Neuronal stem cell (in vitro differentiated cells): ENCODE results near the gene SMPD2.

Source experiments
- DNase-seq: peaks from one replicate; pipeline ENCODE4 v3.0.0-alpha.2; 2013; ENCODE audit warnings: low spot score
- H2AFZ ChIP-seq: one replicate; pipeline ENCODE4 v1.6.1; 2013; ENCODE audit warnings: mild to moderate bottlenecking, low read length, inconsistent platforms
- H2AK5ac ChIP-seq: 2 replicates; pipeline ENCODE4 v1.6.1; 2013; ENCODE audit warnings: low read depth, mild to moderate bottlenecking, inconsistent platforms, low read length, moderate library complexity, mixed read lengths
- H2BK120ac ChIP-seq: 2 replicates; pipeline ENCODE4 v1.6.1; 2013; ENCODE audit warnings: low read depth, mild to moderate bottlenecking, inconsistent platforms, low read length, moderate library complexity, mixed read lengths
- H2BK12ac ChIP-seq: one replicate; pipeline ENCODE4 v1.6.1; 2013; ENCODE audit warnings: low read length, inconsistent platforms
- H2BK15ac ChIP-seq: 2 replicates; pipeline ENCODE4 v1.6.1; 2013; ENCODE audit warnings: mild to moderate bottlenecking, low read length, inconsistent platforms, mixed read lengths
- H2BK5ac ChIP-seq: one replicate; pipeline ENCODE4 v1.6.1; 2013; ENCODE audit warnings: inconsistent platforms, mild to moderate bottlenecking, low read length, moderate library complexity
- H3K14ac ChIP-seq: one replicate; pipeline ENCODE4 v1.6.1; 2013; ENCODE audit warnings: low read length, inconsistent platforms
- H3K18ac ChIP-seq: 2 replicates; pipeline ENCODE4 v1.6.1; 2013; ENCODE audit warnings: low read length, inconsistent platforms
- H3K23ac ChIP-seq: 2 replicates; pipeline ENCODE4 v1.6.1; 2013; ENCODE audit warnings: low read depth, mild to moderate bottlenecking, mixed read lengths, low read length, inconsistent platforms; ENCODE audit not compliant: poor library complexity
- H3K27ac ChIP-seq: replicated peaks from 3 replicates; pipeline ENCODE4 v1.5.1; 2013; ENCODE audit warnings: low read length, inconsistent platforms
- H3K27me3 ChIP-seq, 3 experiments: 2 replicates each; pipeline ENCODE4 v1.6.1; 2013; ENCODE audit warnings: low read length in 3 of 3, mild to moderate bottlenecking in 2 of 3, inconsistent platforms in 1 of 3, low read depth in 1 of 3, mixed read lengths in 1 of 3, moderate library complexity in 1 of 3; ENCODE audit not compliant: control insufficient read depth in 3 of 3, insufficient read depth in 3 of 3
- H3K36me3 ChIP-seq, 2 donors: replicated peaks in 1 of 2; 2 replicates each; pipeline ENCODE4 v1.6.1; 2013; ENCODE audit warnings: low read length in 2 of 2; ENCODE audit not compliant: control insufficient read depth in 2 of 2, insufficient read depth in 2 of 2
- H3K4ac ChIP-seq: 2 replicates; pipeline ENCODE4 v1.6.1; 2013; ENCODE audit warnings: inconsistent platforms, mild to moderate bottlenecking, low read length, moderate library complexity
- H3K4me1 ChIP-seq, 2 donors: 1 replicate in 1 of 2; 2 replicates in 1 of 2; pipeline ENCODE4 v1.6.1; 2013; ENCODE audit warnings: low read length in 2 of 2, low read depth in 1 of 2; ENCODE audit not compliant: control insufficient read depth in 2 of 2, insufficient read depth in 1 of 2
- H3K4me2 ChIP-seq: one replicate; pipeline ENCODE4 v1.6.1; 2013; ENCODE audit warnings: mild to moderate bottlenecking, low read length, inconsistent platforms; ENCODE audit not compliant: insufficient read depth, poor library complexity, severe bottlenecking
- H3K4me3 ChIP-seq, 2 donors: 2 replicates each; pipeline ENCODE4 v1.5.1; 2013; ENCODE audit warnings: low read length in 2 of 2, mild to moderate bottlenecking in 2 of 2, inconsistent platforms in 1 of 2, moderate library complexity in 1 of 2
- H3K79me1 ChIP-seq: one replicate; pipeline ENCODE4 v1.6.1; 2013; ENCODE audit warnings: low read depth, mild to moderate bottlenecking, inconsistent platforms, low read length, moderate library complexity
- H3K9ac ChIP-seq: one replicate; pipeline ENCODE4 v1.6.1; 2013; ENCODE audit warnings: mild to moderate bottlenecking, low read depth, low read length, inconsistent platforms; ENCODE audit not compliant: poor library complexity
- H3K9me3 ChIP-seq, 2 donors: replicated peaks in 1 of 2; 2 replicates each; pipeline versions ENCODE3 to v1.6.1; 2013; ENCODE audit warnings: low read length in 2 of 2, mild to moderate bottlenecking in 2 of 2, inconsistent platforms in 1 of 2, low read depth in 1 of 2, mixed read lengths in 1 of 2, moderate library complexity in 1 of 2; ENCODE audit not compliant: control insufficient read depth in 2 of 2, insufficient read depth in 1 of 2
- H4K8ac ChIP-seq: one replicate; pipeline ENCODE4 v1.6.1; 2013; ENCODE audit warnings: low read depth, mild to moderate bottlenecking, inconsistent platforms, low read length, moderate library complexity
- H4K91ac ChIP-seq: one replicate; pipeline ENCODE4 v1.6.1; 2013; ENCODE audit warnings: low read length, low read depth, mild to moderate bottlenecking, inconsistent platforms; ENCODE audit not compliant: poor library complexity
- WGBS, 2 donors: extraction: QIAGEN DNeasy Blood & Tissue Kit; methylation state at CpG; one replicate each; pipeline ENCODE4 v1.1.7; 2013; ENCODE audit warnings: missing lambda C conversion rate in 2 of 2, mixed read lengths in 1 of 2; ENCODE audit not compliant: insufficient read length in 2 of 2, insufficient replicate concordance in 1 of 2; ENCODE audit errors: extremely low coverage in 2 of 2; 5-methylcytosine and 5-hydroxymethylcytosine counted together

SMPD2 gene

DNA sequence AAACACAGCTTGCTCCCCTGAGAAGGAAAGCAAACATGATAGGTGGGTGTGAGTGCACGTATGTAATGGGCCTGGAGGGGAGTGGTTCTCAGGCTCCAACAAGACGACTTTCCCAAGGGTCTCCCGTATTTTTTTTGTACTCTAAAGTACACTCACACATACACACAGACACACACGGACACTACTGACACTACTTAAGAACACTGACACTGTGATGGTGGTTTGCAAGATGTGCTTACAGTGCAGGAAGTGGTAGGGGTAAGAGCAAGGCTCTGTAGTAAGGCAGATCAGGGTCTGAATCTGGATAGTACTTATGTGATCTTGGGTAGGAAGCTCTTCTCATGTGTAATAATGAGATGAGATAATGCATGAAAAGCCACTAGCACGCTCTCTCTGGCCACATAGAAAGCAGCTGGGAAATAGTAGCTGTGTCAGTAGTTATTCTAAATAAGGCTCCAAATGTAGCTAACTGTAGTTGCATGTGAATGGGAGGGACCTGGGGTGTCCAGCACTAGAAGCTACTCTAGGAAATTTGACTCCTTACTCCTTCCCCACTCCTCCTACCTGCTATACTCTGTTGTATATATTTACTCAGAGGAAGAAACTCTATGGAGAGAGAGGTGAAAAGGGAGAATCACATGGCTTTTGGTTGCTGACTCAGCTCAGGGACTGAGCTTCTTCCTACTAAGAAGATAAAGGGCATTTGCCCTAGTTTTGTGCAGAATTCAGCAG, 50.8 kb downstream of the SMPD2 start:
- Histone ChIP-seq H3K14ac (no peak overlapping the region), H2AK5ac (no peak overlapping the region), H3K4me1 (peaks cover 7 to 14% of the 10 kb centered on the region in 2 donors), H3K27me3 (peaks cover 0 to 29% (median 0%) of the 10 kb centered on the region in 3 experiments), H3K27ac (no peak overlapping the region), H2BK15ac (no peak overlapping the region), H4K91ac (no peak overlapping the region), H3K4me2 (no peak overlapping the region), H3K23ac (no peak overlapping the region), H2AFZ (peak overlapping the region; percentile 29), H3K9ac (no peak overlapping the region), H2BK5ac (no peak overlapping the region), H3K79me1 (no peaks in the 10 kb centered on the region), H3K4ac (no peak overlapping the region), H2BK120ac (no peak overlapping the region), H3K4me3 (no peak overlapping the region), H3K9me3 (no peaks in the 10 kb centered on the region), H4K8ac (no peak overlapping the region), H2BK12ac (no peak overlapping the region), H3K18ac (no peak overlapping the region), H3K36me3 (no peaks in the 10 kb centered on the region)
- no peak for DNase-seq
- WGBS, 2 donors = no CpG with 5 or more reads among the region's 5 CpGs
